Activated CD8-positive, alpha-beta T cell treated with anti-CD3 and anti-CD28 coated beads, Interleukin-2, amount 10 ng/mL, durations not matched to agents 7 days and 5 days (primary cell): ENCODE results near the gene ST6GALNAC6. TPM values are rescaled to one million over a fixed set of nuclear protein-coding genes. Genes with fewer than 3 reads are reported as not detected.
"Not testable (repeated sequence)": the region's sequence is repeated elsewhere in the genome, so short reads cannot be mapped to it uniquely, and the experiment has no call there.

Experiments
- ATAC-seq: fragments of 150-1000 bp; cut with Tn5 transposase; one replicate; pipeline ENCODE4 v1.10.0; 2021; ENCODE audit warnings: moderate library complexity
- CTCF ChIA-PET: fragments of 350-600 bp; sonication (Branson Sonifier 250); formaldehyde crosslinking; loops from one replicate; lab custom pipeline; 2021; ENCODE audit warnings: antibody characterized with exemption; lab: Charles Lee
- POLR2A ChIA-PET: fragments of 350-600 bp; sonication (Branson Sonifier 250); formaldehyde crosslinking; loops from one replicate; lab custom pipeline; 2021; ENCODE audit warnings: antibody characterized with exemption; lab: Charles Lee
- DNase-seq: peaks from one replicate; pipeline ENCODE4 v3.0.0-alpha.2; 2020
- H3K27ac Mint-ChIP-seq: one replicate; pipeline ENCODE4 v1.8.0; 2021; ENCODE audit warnings: mild to moderate bottlenecking, mixed read lengths
- H3K27me3 Mint-ChIP-seq: one replicate; pipeline ENCODE4 v1.8.0; 2021; ENCODE audit warnings: low read depth, mixed read lengths
- H3K36me3 Mint-ChIP-seq: one replicate; pipeline ENCODE4 v1.8.0; 2021; ENCODE audit warnings: low read depth, mixed read lengths
- H3K4me1 Mint-ChIP-seq: one replicate; pipeline ENCODE4 v1.8.0; 2021; ENCODE audit warnings: low read depth, mixed read lengths
- H3K4me3 Mint-ChIP-seq: one replicate; pipeline ENCODE4 v1.8.0; 2021; ENCODE audit warnings: mild to moderate bottlenecking, mixed read lengths
- H3K9me3 Mint-ChIP-seq: one replicate; pipeline ENCODE4 v1.8.0; 2022; ENCODE audit warnings: mixed read lengths; ENCODE audit not compliant: insufficient read depth
- microRNA-seq: library from miRNA; unstranded; fragments of <30 nt; microRNA quantifications from one replicate; pipeline ENCODE4 v1.2.0, GENCODE V29; 2022
- total RNA-seq, 2 experiments: library from RNA; stranded (reverse); gene quantifications; one replicate each; pipeline ENCODE4 v1.2.3, GENCODE V29; 2021

ST6GALNAC6 gene
- total RNA-seq, 2 experiments from 2014 or later, result 68.6 to 77.6 TPM

DNA sequence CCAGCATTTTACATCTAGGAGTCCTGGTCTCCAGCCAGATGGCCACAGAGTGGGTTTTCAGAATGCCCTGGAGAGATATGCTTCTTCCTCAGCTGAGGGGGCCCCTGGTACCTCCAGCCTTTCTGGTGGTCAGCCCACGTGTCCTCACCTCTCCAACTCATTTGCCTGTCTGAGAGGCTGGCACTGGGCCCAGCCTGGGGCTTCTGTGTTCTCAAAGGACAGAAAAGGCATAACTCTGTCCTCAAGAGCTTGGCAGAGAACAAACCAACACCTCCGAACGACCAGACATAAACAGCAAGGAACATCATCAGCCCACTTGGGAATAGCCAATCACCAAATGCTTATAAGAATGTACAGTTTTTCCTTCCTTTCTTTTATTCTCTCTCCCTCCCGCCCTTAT, 62.1 kb downstream of the ST6GALNAC6 start:
- POLR2A ChIA-PET, result interaction anchor here (0.6 kb wide), 1 partner anchor 80 kb away, joined by 3 read pairs; no protein-coding TSS in a partner anchor

DNA sequence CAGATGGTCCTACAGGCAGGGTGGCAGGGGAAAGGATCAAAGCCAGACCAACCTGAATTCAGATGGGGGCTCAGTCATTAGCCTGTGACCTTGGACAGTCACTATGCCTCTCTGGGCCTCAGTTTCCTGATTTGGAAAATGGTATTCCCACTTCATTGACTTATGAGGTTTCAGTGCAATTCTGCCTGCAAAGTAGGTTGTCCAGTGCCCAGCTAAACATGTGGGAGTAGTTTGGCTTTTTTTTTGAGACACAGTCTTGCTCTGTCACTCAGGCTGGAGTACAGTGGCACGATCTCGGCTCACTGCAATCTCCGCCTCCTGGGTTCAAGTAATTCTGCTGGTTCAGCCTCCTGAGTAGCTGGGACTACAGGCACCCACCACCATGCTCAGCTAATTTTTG, 62.8 kb downstream of the ST6GALNAC6 start:
- not testable (repeated sequence) for ATAC-seq, H3K27ac Mint-ChIP-seq, H3K9me3 Mint-ChIP-seq, H3K27me3 Mint-ChIP-seq, H3K4me3 Mint-ChIP-seq, H3K36me3 Mint-ChIP-seq, DNase-seq
- ChIA-PET CTCF (interaction anchor here (1.7 kb wide), 1 partner anchor 33 kb away, joined by 7 read pairs; no protein-coding TSS in a partner anchor), POLR2A (interaction anchor here (0.6 kb wide), 1 partner anchor 80 kb away, joined by 3 read pairs; no protein-coding TSS in a partner anchor)
- peaks cover 16% of the 10 kb centered on the region for H3K4me1 Mint-ChIP-seq

More for the DNA sequence above, 62.1 kb downstream of the ST6GALNAC6 start:
- peaks cover 13% of the 10 kb centered on the region for H3K4me1 Mint-ChIP-seq
- H3K27ac Mint-ChIP-seq, result peak overlapping the region; percentile 64
- CTCF ChIA-PET, result interaction anchor here (1.7 kb wide), 1 partner anchor 32 kb away, joined by 7 read pairs; no protein-coding TSS in a partner anchor
- ATAC-seq, result no peak
- H3K4me3 Mint-ChIP-seq, result no peak overlapping the region
- no peaks in the 10 kb centered on the region for H3K27me3 Mint-ChIP-seq
- H3K36me3 Mint-ChIP-seq, result peaks cover 5% of the 10 kb centered on the region
- DNase-seq, result no peak
- no peaks in the 10 kb centered on the region for H3K9me3 Mint-ChIP-seq

DNA sequence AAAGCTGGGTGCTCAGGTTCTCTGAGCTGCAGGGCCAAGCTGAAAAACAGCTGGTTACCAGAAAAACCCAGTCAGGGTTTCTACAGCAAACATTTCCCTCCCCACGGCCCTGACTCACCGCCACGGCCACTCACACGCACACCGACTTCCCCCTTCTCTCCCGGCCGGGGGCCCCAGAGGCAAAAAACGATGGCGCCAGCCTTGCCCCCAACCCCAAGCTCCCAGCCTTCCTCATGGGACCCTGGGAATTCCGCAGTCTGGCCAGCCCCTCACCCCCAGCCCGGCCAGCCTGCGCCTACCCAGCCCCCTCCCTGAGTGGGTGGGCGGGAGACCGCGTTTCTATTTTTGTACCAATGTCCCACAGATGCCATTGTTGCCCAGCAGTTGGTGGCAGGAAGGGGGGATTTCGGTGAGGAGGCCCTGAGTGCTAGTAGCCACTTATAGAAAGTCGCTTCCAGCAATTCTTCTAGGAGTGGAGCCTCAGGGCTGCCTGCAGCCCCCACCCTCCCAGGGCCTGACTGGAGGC, 63.3 kb downstream of the ST6GALNAC6 start:
- Mint-ChIP-seq H3K27ac (no peak overlapping the region), H3K36me3 (peaks cover 4% of the 10 kb centered on the region), H3K9me3 (no peaks in the 10 kb centered on the region), H3K4me3 (no peak overlapping the region), H3K27me3 (no peaks in the 10 kb centered on the region), H3K4me1 (peaks cover 16% of the 10 kb centered on the region)
- POLR2A ChIA-PET, result no interaction called here
- DNase-seq (no peak), ATAC-seq (no peak)
- CTCF ChIA-PET, result interaction anchor here (0.9 kb wide), 1 partner anchor 34 kb away, joined by 3 read pairs; no protein-coding TSS in a partner anchor

Small RNA genes lying within 50 kb of the gene (microRNA-seq; reads per million reads assigned to microRNA genes)
- gene MIR4672, result 1.7 reads per million

Other genes starting within 250 kb of the ST6GALNAC6 start
- gene CFAP157, start 192.6 kb downstream of the ST6GALNAC6 start, total RNA-seq, result under 1 TPM in 1 of 2 experiments, not detected in 1; 0.16 TPM
- 10 to 100 TPM; 10.2 to 14.1 TPM for gene PTRH1, start 183.9 kb downstream of the ST6GALNAC6 start, total RNA-seq
- 1 to 10 TPM; 4.7 to 5.0 TPM for gene TTC16, start 183.5 kb downstream of the ST6GALNAC6 start, total RNA-seq
- 10 to 100 TPM; 27.0 to 29.1 TPM for gene TOR2A, start 164.3 kb downstream of the ST6GALNAC6 start, total RNA-seq
- gene SH2D3C, start 120.9 kb downstream of the ST6GALNAC6 start, total RNA-seq, result 10 to 100 TPM; 75.6 to 77.5 TPM
- gene CDK9, start 113.6 kb downstream of the ST6GALNAC6 start, total RNA-seq, result 100 to 1,000 TPM; 132 to 136 TPM
- 10 to 100 TPM; 91.5 to 98.3 TPM for gene FPGS, start 96.7 kb downstream of the ST6GALNAC6 start, total RNA-seq
- gene ENG, start 44.9 kb downstream of the ST6GALNAC6 start, total RNA-seq, result 10 to 100 TPM; 22.9 to 24.3 TPM
- 10 to 100 TPM; 22.4 to 30.4 TPM for gene AK1, start 21.9 kb downstream of the ST6GALNAC6 start, total RNA-seq
- 10 to 100 TPM; 37.0 to 39.7 TPM for gene ST6GALNAC4, start 17.4 kb upstream of the ST6GALNAC6 start, total RNA-seq
- 1 to 10 TPM; 2.6 to 2.7 TPM for gene PIP5KL1, start 31.2 kb upstream of the ST6GALNAC6 start, total RNA-seq
- gene DPM2, start 38.3 kb upstream of the ST6GALNAC6 start, total RNA-seq, result 10 to 100 TPM; 47.9 to 53.8 TPM
- gene EEIG1, start 81.4 kb upstream of the ST6GALNAC6 start, total RNA-seq, result 100 to 1,000 TPM; 227 to 232 TPM
- gene NAIF1, start 167.7 kb upstream of the ST6GALNAC6 start, total RNA-seq, result 10 to 100 TPM; 13.3 to 15.4 TPM
- 10 to 100 TPM; 17.2 to 19.2 TPM for gene SLC25A25, start 168.6 kb upstream of the ST6GALNAC6 start, total RNA-seq
- 10 to 100 TPM; 51.8 to 57.7 TPM for gene PTGES2, start 228.1 kb upstream of the ST6GALNAC6 start, total RNA-seq
- not detected for gene LCN2, start 249.8 kb upstream of the ST6GALNAC6 start, total RNA-seq